Fibroblast of mammary gland (primary cell): Measurements from ENCODE around the gene ZBED1.
A peak's percentile ranks its signal among the peaks of the same experiment; 100 is the strongest.

Experiments
- DNase-seq: peaks from one replicate; pipeline ENCODE4 v3.0.0-alpha.2; 2010; ENCODE audit warnings: low read depth
- H3K4me3 ChIP-seq: 2 replicates; pipeline ENCODE4 v1.5.1; 2011; ENCODE audit warnings: low read depth, mild to moderate bottlenecking, low read length, moderate library complexity; ENCODE audit not compliant: control insufficient read depth
- CTCF ChIP-seq: conservative IDR thresholded peaks from 2 replicates; pipeline ENCODE4 v1.5.1; 2011; ENCODE audit warnings: low read depth, low read length, inconsistent platforms; ENCODE audit not compliant: control insufficient read depth, insufficient read depth

The ZBED1 gene

GRCh38 chrX:2498781-2499302 lies 1.9 kb downstream of the ZBED1 start:
- DNase-seq = peak; percentile 35
- H3K4me3 ChIP-seq = peak overlapping the region; percentile 68
- no peak for TF ChIP-seq CTCF

GRCh38 chrX:2497961-2498780 lies 2.6 kb downstream of the ZBED1 start:
- TF ChIP-seq CTCF = no peak
- peak overlapping the region; percentile 68 for H3K4me3 ChIP-seq
- DNase-seq = peak; percentile 43

DNA sequence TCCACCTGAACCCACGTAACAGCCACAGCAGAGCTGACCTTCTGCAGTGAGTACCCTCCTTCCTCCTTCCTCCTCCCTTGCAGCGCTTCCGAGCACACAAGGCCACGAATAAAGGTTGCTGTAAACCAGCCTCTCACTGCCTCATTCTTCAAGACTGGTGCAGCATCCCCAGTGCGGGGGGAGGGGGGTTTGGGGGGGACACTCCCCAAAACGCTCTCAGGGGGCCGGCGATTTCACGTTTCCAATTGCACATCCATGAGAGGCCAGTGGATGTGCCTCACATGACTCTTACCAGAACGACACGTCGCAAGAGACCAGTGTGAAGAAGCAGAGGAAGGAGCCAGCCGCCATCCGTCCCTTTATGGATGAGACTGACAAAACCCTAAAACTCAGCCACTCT lies 5.2 kb downstream of the ZBED1 start:
- TF ChIP-seq CTCF = no peak
- no peak for DNase-seq

DNA sequence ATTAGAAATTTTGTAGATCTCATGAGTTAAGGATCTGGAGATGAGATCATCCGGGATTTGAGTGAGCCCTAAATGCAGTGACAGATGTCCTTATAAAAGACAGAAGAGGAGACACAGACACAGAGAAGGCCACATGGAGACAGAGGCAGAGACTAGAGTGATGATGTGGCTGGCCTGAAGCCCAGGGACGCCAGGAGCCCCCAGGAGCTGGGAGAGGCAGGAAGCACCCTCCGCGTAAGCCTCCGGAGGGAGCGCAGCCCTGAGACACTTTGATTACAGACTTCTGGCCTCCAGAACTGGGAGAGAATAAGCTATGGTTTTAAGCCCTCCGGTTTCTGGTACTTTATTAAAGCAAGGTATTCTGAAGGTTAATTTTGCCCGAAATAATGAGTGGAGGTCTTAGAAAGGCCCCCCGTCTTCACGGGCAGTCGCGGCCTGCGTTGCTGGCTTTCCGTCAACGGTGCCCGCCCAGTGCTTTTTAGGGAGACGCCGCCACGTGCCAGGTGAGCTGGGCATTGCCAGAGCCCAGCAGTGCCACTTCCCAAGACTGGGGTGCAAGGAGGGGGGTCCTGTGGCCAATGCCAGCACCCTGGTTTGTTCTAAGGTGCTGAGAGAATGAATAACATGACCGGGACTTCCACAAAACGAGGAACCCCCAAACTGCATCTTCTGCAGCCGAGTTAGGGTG lies 8.1 kb downstream of the ZBED1 start:
- DNase-seq = no peak
- TF ChIP-seq CTCF = no peak

More for the DNA sequence above, 5.2 kb downstream of the ZBED1 start:
- no peak overlapping the region for H3K4me3 ChIP-seq

DNA sequence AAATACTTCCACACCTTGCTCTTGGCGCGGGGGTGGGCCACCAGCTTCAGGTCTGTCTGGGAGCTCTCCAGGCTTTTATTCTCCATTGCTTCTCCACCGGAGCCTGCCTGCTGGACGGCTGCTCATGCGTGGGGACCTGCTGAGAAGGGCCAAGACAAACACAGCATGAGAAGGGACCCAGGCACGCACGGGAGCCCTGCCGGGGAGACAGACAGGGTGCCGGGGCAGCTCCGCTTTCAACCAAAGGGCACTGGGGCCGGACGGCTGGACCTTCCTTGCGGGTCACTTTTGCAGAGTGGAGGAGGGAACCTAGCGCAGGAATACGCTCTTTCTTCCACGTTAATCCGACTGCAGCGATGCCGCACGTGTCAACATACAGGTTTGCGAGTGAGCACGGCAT lies 10.1 kb downstream of the ZBED1 start:
- no peak for DNase-seq
- no peak for TF ChIP-seq CTCF

More for the DNA sequence above, 8.1 kb downstream of the ZBED1 start:
- no peak overlapping the region for H3K4me3 ChIP-seq

GRCh38 chrX:2489446-2490445 lies 11.0 kb downstream of the ZBED1 start:
- no peak overlapping the region for H3K4me3 ChIP-seq
- TF ChIP-seq CTCF = no peak
- DNase-seq = no peak

More for the DNA sequence above, 10.1 kb downstream of the ZBED1 start:
- H3K4me3 ChIP-seq = no peak overlapping the region
